ENCODE data around the gene FNDC8.

Gene FNDC8

DNA sequence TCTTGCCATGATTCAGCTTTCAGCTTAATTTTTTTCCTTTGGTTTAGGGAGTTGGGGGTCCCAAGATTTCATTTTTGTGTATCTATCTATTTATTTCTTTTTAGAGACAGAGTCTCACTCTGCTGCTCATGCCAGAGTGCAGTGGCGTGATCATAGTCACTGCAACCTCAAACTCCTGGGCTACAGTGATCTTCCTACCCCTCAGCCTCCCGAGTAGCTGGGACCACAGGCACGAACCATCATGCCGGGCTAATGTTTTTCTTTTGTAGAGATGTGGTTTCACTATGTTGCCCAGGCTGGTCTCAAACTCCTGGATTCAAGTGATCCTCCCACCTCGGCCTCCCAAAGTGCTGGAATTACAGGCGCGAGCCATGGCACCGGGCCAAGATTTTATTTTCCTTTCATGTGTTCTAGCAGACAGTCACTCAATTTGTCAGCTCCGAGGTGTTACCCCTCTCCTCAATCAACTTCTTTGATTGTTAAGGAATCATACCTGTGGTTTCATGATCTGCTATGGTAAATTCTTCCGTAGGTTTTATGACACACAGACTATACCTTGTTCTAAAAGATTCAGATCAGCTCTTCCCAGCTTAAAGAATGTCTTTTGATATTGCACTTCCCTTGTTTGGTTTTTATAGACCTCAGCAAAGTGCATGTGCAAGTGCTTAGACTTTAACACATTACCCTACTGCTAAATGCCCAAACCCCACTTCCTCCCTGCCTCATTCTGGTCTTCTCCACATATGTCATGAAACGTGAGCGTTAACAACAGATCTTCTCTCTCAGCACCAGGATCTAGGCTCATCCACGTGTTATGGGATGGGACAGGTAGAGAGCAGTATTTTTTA, 39.2 kb downstream of the FNDC8 start:
- TF ChIP-seq, protein P1, sequence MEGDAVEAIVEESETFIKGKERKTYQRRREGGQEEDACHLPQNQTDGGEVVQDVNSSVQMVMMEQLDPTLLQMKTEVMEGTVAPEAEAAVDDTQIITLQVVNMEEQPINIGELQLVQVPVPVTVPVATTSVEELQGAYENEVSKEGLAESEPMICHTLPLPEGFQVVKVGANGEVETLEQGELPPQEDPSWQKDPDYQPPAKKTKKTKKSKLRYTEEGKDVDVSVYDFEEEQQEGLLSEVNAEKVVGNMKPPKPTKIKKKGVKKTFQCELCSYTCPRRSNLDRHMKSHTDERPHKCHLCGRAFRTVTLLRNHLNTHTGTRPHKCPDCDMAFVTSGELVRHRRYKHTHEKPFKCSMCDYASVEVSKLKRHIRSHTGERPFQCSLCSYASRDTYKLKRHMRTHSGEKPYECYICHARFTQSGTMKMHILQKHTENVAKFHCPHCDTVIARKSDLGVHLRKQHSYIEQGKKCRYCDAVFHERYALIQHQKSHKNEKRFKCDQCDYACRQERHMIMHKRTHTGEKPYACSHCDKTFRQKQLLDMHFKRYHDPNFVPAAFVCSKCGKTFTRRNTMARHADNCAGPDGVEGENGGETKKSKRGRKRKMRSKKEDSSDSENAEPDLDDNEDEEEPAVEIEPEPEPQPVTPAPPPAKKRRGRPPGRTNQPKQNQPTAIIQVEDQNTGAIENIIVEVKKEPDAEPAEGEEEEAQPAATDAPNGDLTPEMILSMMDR (IDR thresholded peaks at IDR 0.05), result no peak

DNA sequence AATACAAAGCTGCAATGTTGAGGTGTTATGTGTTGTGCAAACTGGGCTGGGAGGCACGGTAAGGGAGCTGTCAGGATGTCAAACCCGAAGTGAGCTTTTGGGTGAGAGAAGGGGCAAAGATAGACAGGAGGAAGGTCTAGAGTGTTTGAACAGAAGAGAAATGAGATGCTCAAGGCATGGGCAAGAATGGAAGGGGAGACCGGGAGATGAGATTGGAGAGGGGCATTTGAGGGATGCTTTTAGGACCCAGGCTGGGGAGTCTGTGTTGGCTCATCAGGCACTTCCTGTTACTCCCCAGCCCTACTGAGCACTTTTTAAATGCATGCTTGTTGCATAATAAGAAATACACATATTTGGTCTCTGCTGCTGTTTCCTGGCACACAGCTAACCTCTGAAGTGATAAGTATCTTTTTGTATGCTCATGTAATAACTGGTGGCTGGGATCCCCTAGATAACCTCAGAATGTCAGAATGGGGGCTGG, 39.9 kb downstream of the FNDC8 start:
- no peak overlapping the region for H2AFZ ChIP-seq
- H3K4me3 ChIP-seq (ENCODE audit: low read depth, low read length), result no peak overlapping the region
- no peaks in the 10 kb centered on the region for H3K4me1 ChIP-seq
- no peaks in the 10 kb centered on the region for H3K36me3 ChIP-seq (ENCODE audit: control insufficient read depth, insufficient read depth, low read length)
- no peaks in the 10 kb centered on the region for H3K27me3 ChIP-seq (ENCODE audit: control insufficient read depth, insufficient read depth, low read length)
- H3K27ac ChIP-seq, result no peak overlapping the region
- no peak overlapping the region for H3K9ac ChIP-seq
- no peaks in the 10 kb centered on the region for H3K79me2 ChIP-seq
- H3K9me3 ChIP-seq (ENCODE audit: control insufficient read depth, low read length), result no peaks in the 10 kb centered on the region
- TF ChIP-seq, protein P1 (IDR thresholded peaks at IDR 0.05), result no peak
- no peak overlapping the region for H3K4me2 ChIP-seq (ENCODE audit: low read length)

More for the DNA sequence above, 39.2 kb downstream of the FNDC8 start:
- Histone ChIP-seq H3K9ac (no peak overlapping the region), H3K9me3 (ENCODE audit: control insufficient read depth, low read length) (no peaks in the 10 kb centered on the region), H3K4me2 (ENCODE audit: low read length) (no peak overlapping the region), H3K27ac (no peak overlapping the region), H3K79me2 (no peaks in the 10 kb centered on the region), H3K27me3 (ENCODE audit: control insufficient read depth, insufficient read depth, low read length) (no peaks in the 10 kb centered on the region), H3K4me1 (no peaks in the 10 kb centered on the region), H3K4me3 (ENCODE audit: low read depth, low read length) (no peak overlapping the region), H3K36me3 (ENCODE audit: control insufficient read depth, insufficient read depth, low read length) (no peaks in the 10 kb centered on the region), H2AFZ (no peak overlapping the region)

DNA sequence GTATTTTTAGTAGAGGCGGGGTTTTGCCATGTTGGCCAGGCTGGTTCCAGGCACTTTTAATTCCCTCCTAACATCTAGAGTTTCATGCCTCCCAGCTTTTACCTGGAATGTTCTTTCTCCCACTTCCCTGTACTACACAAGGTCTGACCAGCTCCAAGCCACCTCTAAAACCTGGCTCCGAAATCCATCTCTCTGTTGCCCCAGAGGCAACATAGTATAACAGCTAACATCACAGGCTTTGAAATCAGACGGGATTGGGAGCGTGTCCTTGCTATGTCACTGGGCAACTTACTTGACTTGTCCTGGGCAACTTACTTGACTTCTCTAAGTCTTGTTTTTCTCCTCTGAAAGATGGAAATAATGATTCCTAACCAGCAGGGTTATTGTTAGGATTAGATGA, 41.3 kb downstream of the FNDC8 start:
- Histone ChIP-seq H2AFZ (no peak overlapping the region), H3K4me2 (ENCODE audit: low read length) (no peak overlapping the region), H3K9ac (no peak overlapping the region), H3K36me3 (ENCODE audit: control insufficient read depth, insufficient read depth, low read length) (no peaks in the 10 kb centered on the region), H3K9me3 (ENCODE audit: control insufficient read depth, low read length) (no peaks in the 10 kb centered on the region), H3K4me1 (no peaks in the 10 kb centered on the region), H3K4me3 (ENCODE audit: low read depth, low read length) (no peak overlapping the region), H3K27ac (no peak overlapping the region), H3K79me2 (no peaks in the 10 kb centered on the region), H3K27me3 (ENCODE audit: control insufficient read depth, insufficient read depth, low read length) (no peaks in the 10 kb centered on the region)
- TF ChIP-seq, protein P1 (IDR thresholded peaks at IDR 0.05), result no peak

DNA sequence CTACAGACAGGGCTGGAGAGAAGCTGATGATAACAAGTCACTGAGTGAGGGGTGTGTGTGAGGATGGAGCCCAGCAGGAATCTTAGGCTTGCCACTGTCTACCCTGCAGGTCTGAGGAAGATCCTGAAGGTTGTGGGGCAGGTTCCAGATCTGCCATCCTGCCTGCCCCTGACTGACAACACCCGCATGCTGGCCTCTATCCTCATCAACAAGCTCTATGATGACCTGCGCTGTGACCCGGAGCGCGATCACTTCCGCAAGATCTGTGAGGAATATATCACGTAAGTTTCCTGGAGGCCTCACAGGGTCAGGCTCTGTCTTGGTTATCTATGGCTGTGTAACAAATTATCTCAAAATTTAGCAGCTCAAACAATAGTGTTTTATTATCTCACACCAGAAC, 42.5 kb downstream of the FNDC8 start:
- no peaks in the 10 kb centered on the region for H3K79me2 ChIP-seq
- H3K9me3 ChIP-seq (ENCODE audit: control insufficient read depth, low read length), result no peaks in the 10 kb centered on the region
- H3K27ac ChIP-seq, result no peak overlapping the region
- no peak overlapping the region for H3K4me3 ChIP-seq (ENCODE audit: low read depth, low read length)
- H3K9ac ChIP-seq, result no peak overlapping the region
- no peaks in the 10 kb centered on the region for H3K36me3 ChIP-seq (ENCODE audit: control insufficient read depth, insufficient read depth, low read length)
- TF ChIP-seq, protein P1 (IDR thresholded peaks at IDR 0.05), result no peak
- H3K27me3 ChIP-seq (ENCODE audit: control insufficient read depth, insufficient read depth, low read length), result no peaks in the 10 kb centered on the region
- H3K4me2 ChIP-seq (ENCODE audit: low read length), result no peak overlapping the region
- no peaks in the 10 kb centered on the region for H3K4me1 ChIP-seq
- no peak overlapping the region for H2AFZ ChIP-seq

DNA sequence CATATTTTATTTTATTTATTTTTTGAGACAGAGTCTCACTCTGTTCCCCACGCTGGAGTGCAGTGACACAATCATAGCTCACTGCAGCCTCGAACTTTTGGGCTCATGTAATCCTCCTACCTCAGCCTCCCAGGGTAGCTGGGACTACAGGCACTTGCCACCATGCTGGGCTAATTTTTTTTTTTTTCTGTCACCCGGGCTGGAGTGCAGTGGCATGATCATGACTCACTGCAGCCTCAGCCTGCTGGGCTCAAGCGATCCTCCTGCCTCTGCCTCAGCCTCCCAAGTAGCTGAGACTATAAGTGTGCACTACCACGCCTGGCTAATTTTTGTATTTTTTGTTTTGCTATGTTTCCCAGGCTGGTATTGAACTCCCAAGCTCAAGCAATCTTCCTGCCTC, 43.3 kb downstream of the FNDC8 start:
- TF ChIP-seq, protein P1 (IDR thresholded peaks at IDR 0.05), result no peak
- Histone ChIP-seq H3K4me2 (ENCODE audit: low read length) (no peak overlapping the region), H3K27ac (no peak overlapping the region), H3K79me2 (no peaks in the 10 kb centered on the region), H3K4me3 (ENCODE audit: low read depth, low read length) (no peak overlapping the region), H3K27me3 (ENCODE audit: control insufficient read depth, insufficient read depth, low read length) (no peaks in the 10 kb centered on the region), H3K36me3 (ENCODE audit: control insufficient read depth, insufficient read depth, low read length) (no peaks in the 10 kb centered on the region), H3K9me3 (ENCODE audit: control insufficient read depth, low read length) (no peaks in the 10 kb centered on the region), H3K4me1 (no peaks in the 10 kb centered on the region), H3K9ac (no peak overlapping the region), H2AFZ (no peak overlapping the region)

Measured in parathyroid adenoma (tissue), 2 donors.